ENCODE data around the gene LFNG. TPM values are rescaled to one million over a fixed set of nuclear protein-coding genes. Genes with fewer than 3 reads are reported as not detected.

The LFNG gene
- total and polyA plus RNA-seq, 9 of the 15 experiments (the other 6 are each of a cell fraction or from before 2014, with no cell fraction given): 0.03 to 0.89 (median 0.25) TPM; not detected in 1

GRCh38 chr7:2570021-2570420 lies 50.4 kb downstream of the LFNG start:
- Histone ChIP-seq H3K4me2 (ENCODE audit: insufficient read depth, low read length) (no peak overlapping the region), H2AFZ (ENCODE audit: low read depth, low read length) (no peak overlapping the region), H3K9me1 (ENCODE audit: control insufficient read depth, insufficient read depth, low read length) (no peaks in the 10 kb centered on the region), H4K20me1 (replicated peaks; ENCODE audit: control insufficient read depth, insufficient read depth, low read length) (peaks cover 12% of the 10 kb centered on the region), H3K27ac (ENCODE audit: extremely low read depth, low read depth, low read length) (no peak overlapping the region), H3K36me3 (ENCODE audit: control insufficient read depth, insufficient read depth, low read length) (peaks cover 9% of the 10 kb centered on the region; the same call in 2 of the 3 replicates), H3K79me2 (ENCODE audit: control insufficient read depth, insufficient read depth, low read length) (no peaks in the 10 kb centered on the region), H3K4me3 (no peak overlapping the region), H3K27me3 (ENCODE audit: control insufficient read depth in 2 of 2, insufficient read depth in 2 of 2, low read length in 2 of 2) (no peaks in the 10 kb centered on the region), H3K9me3 (replicated peaks; ENCODE audit: control insufficient read depth, insufficient read depth, low read depth, low read length) (no peaks in the 10 kb centered on the region), H3K4me1 (replicated peaks in 1 of 2; ENCODE audit: control insufficient read depth in 2 of 2, insufficient read depth in 2 of 2, low read length in 2 of 2) (peaks cover 12 to 15% of the 10 kb centered on the region in 2 experiments; a peak in 4 of 5 replicates), H3K9ac (ENCODE audit: insufficient read depth in 1 of 2, low read depth in 2 of 2, low read length in 2 of 2) (no peak overlapping the region)
- CTCF ChIA-PET (ENCODE audit: low intra/inter-chr PET ratio): no interaction called here
- TF ChIP-seq ZNF785 (CRISPR knock-in tag; IDR thresholded peaks at IDR 0.05): no peak
- no peak for TF ChIP-seq DDX20 (tag; IDR thresholded peaks at IDR 0.05; ENCODE audit: low read depth)
- TF ChIP-seq ZNF174 (CRISPR knock-in tag; IDR thresholded peaks at IDR 0.05): no peak
- no peak for TF ChIP-seq THAP7 (CRISPR knock-in tag; IDR thresholded peaks at IDR 0.05)
- no peak for TF ChIP-seq ZSCAN29 (IDR thresholded peaks at IDR 0.05)
- no peak for TF ChIP-seq ZNF143 (CRISPR knock-in tag; IDR thresholded peaks at IDR 0.05)
- no peak for TF ChIP-seq ZBTB43 (CRISPR knock-in tag; IDR thresholded peaks at IDR 0.05)
- TF ChIP-seq, protein P1, sequence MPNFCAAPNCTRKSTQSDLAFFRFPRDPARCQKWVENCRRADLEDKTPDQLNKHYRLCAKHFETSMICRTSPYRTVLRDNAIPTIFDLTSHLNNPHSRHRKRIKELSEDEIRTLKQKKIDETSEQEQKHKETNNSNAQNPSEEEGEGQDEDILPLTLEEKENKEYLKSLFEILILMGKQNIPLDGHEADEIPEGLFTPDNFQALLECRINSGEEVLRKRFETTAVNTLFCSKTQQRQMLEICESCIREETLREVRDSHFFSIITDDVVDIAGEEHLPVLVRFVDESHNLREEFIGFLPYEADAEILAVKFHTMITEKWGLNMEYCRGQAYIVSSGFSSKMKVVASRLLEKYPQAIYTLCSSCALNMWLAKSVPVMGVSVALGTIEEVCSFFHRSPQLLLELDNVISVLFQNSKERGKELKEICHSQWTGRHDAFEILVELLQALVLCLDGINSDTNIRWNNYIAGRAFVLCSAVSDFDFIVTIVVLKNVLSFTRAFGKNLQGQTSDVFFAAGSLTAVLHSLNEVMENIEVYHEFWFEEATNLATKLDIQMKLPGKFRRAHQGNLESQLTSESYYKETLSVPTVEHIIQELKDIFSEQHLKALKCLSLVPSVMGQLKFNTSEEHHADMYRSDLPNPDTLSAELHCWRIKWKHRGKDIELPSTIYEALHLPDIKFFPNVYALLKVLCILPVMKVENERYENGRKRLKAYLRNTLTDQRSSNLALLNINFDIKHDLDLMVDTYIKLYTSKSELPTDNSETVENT (CRISPR knock-in tag; IDR thresholded peaks at IDR 0.05): no peak
- no peak for TF ChIP-seq CREB1 (IDR thresholded peaks at IDR 0.05)
- TF ChIP-seq CREB1 (CRISPR knock-in tag; IDR thresholded peaks at IDR 0.05): no peak
- TF ChIP-seq ZBTB26 (CRISPR knock-in tag; IDR thresholded peaks at IDR 0.05): no peak
- 93% methylated on average over 7 of the region's 16 CpGs for WGBS (ENCODE audit: insufficient coverage, low coverage, missing lambda C conversion rate)
- no peak for DNase-seq (ENCODE audit: extremely low read depth in 1 of 4, low spot score in 3 of 4)
- FAIRE-seq: no peak
- BruUV-seq (replicated peaks): no TSS peak
- no peak for ATAC-seq
- intact Hi-C loops (cut with micrococcal nuclease): no loop called here
- POLR2A ChIA-PET: interaction anchor here (1.0 kb wide), 1 partner anchor 16 kb away, joined by 3 read pairs; no protein-coding TSS in a partner anchor
- in situ Hi-C loops (cut with MboI): no loop called here
